Measurements from ENCODE around the gene GAA. TPM values are rescaled to one million over a fixed set of nuclear protein-coding genes. Genes with fewer than 3 reads are reported as not detected.

GAA gene
- total and polyA plus RNA-seq, 2 of the 13 experiments (the other 11 are each of a cell fraction or from before 2014, with no cell fraction given), result 21.6 to 36.4 TPM

DNA sequence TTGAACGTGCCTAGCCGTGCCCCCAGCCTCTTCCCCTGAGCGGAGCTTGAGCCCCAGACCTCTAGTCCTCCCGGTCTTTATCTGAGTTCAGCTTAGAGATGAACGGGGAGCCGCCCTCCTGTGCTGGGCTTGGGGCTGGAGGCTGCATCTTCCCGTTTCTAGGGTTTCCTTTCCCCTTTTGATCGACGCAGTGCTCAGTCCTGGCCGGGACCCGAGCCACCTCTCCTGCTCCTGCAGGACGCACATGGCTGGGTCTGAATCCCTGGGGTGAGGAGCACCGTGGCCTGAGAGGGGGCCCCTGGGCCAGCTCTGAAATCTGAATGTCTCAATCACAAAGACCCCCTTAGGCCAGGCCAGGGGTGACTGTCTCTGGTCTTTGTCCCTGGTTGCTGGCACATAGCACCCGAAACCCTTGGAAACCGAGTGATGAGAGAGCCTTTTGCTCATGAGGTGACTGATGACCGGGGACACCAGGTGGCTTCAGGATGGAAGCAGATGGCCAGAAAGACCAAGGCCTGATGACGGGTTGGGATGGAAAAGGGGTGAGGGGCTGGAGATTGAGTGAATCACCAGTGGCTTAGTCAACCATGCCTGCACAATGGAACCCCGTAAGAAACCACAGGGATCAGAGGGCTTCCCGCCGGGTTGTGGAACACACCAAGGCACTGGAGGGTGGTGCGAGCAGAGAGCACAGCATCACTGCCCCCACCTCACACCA is 724 bp downstream of the GAA start (continued):
- TF ChIP-seq SYNCRIP (IDR thresholded peaks at IDR 0.05; ENCODE audit: insufficient read depth, low read depth, low read length) (no peak), ARNT2 (CRISPR knock-in tag; IDR thresholded peaks at IDR 0.05; ENCODE audit: low read depth) (0 out of 2 replicates have a peak, but pooled peaks have one; percentile 23), AGO2 (optimal IDR thresholded peaks at IDR 0.05; ENCODE audit: low read depth, low read length) (peak; percentile 39), POLR2A (IDR thresholded peaks at IDR 0.05; ENCODE audit: insufficient read depth in 1 of 2, low read depth in 2 of 2, low read length in 2 of 2) (0 out of 4 replicates have a peak, but pooled peaks of 1 of the 2 experiments have one; percentile 10), SMAD3 (CRISPR knock-in tag; IDR thresholded peaks at IDR 0.05) (0 out of 2 replicates have a peak, but pooled peaks have one; percentile 18), MEIS1 (CRISPR knock-in tag; IDR thresholded peaks at IDR 0.05; ENCODE audit: borderline replicate concordance) (peak; percentile 80; the same call in 1 of the 2 replicates), XRCC5 (optimal IDR thresholded peaks at IDR 0.05; ENCODE audit: low read length) (peak; percentile 38), TARDBP (CRISPR knock-in tag; IDR thresholded peaks at IDR 0.05) (0 out of 2 replicates have a peak, but pooled peaks have one; percentile 8), KDM2A (CRISPR knock-in tag; IDR thresholded peaks at IDR 0.05; ENCODE audit: borderline replicate concordance, low read depth) (peak; percentile 57; the same call in 1 of the 2 replicates), GABPA (IDR thresholded peaks at IDR 0.05; ENCODE audit: low read depth, low read length) (no peak), GABPA (CRISPR knock-in tag; IDR thresholded peaks at IDR 0.05; ENCODE audit: low read depth) (no peak), SETDB1 (CRISPR knock-in tag; IDR thresholded peaks at IDR 0.05; ENCODE audit: borderline replicate concordance) (0 out of 2 replicates have a peak, but pooled peaks have one; percentile 41), ZNF274 (CRISPR knock-in tag; IDR thresholded peaks at IDR 0.05) (0 out of 2 replicates have a peak, but pooled peaks have one; percentile 7), SNAPC2 (CRISPR knock-in tag; IDR thresholded peaks at IDR 0.05) (0 out of 2 replicates have a peak, but pooled peaks have one; percentile 45), ZNF607 (CRISPR knock-in tag; IDR thresholded peaks at IDR 0.05; ENCODE audit: borderline replicate concordance) (peak; percentile 90)
- TF ChIP-seq, protein P1, sequence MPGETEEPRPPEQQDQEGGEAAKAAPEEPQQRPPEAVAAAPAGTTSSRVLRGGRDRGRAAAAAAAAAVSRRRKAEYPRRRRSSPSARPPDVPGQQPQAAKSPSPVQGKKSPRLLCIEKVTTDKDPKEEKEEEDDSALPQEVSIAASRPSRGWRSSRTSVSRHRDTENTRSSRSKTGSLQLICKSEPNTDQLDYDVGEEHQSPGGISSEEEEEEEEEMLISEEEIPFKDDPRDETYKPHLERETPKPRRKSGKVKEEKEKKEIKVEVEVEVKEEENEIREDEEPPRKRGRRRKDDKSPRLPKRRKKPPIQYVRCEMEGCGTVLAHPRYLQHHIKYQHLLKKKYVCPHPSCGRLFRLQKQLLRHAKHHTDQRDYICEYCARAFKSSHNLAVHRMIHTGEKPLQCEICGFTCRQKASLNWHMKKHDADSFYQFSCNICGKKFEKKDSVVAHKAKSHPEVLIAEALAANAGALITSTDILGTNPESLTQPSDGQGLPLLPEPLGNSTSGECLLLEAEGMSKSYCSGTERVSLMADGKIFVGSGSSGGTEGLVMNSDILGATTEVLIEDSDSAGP (CRISPR knock-in tag; IDR thresholded peaks at IDR 0.05; ENCODE audit: borderline replicate concordance), result peak; percentile 72; the same call in 1 of the 2 replicates
- TF ChIP-seq, protein P2, sequence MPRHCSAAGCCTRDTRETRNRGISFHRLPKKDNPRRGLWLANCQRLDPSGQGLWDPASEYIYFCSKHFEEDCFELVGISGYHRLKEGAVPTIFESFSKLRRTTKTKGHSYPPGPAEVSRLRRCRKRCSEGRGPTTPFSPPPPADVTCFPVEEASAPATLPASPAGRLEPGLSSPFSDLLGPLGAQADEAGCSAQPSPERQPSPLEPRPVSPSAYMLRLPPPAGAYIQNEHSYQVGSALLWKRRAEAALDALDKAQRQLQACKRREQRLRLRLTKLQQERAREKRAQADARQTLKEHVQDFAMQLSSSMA (CRISPR knock-in tag; IDR thresholded peaks at IDR 0.05), result 0 out of 2 replicates have a peak, but pooled peaks have one; percentile 35
- TF ChIP-seq, protein P3, sequence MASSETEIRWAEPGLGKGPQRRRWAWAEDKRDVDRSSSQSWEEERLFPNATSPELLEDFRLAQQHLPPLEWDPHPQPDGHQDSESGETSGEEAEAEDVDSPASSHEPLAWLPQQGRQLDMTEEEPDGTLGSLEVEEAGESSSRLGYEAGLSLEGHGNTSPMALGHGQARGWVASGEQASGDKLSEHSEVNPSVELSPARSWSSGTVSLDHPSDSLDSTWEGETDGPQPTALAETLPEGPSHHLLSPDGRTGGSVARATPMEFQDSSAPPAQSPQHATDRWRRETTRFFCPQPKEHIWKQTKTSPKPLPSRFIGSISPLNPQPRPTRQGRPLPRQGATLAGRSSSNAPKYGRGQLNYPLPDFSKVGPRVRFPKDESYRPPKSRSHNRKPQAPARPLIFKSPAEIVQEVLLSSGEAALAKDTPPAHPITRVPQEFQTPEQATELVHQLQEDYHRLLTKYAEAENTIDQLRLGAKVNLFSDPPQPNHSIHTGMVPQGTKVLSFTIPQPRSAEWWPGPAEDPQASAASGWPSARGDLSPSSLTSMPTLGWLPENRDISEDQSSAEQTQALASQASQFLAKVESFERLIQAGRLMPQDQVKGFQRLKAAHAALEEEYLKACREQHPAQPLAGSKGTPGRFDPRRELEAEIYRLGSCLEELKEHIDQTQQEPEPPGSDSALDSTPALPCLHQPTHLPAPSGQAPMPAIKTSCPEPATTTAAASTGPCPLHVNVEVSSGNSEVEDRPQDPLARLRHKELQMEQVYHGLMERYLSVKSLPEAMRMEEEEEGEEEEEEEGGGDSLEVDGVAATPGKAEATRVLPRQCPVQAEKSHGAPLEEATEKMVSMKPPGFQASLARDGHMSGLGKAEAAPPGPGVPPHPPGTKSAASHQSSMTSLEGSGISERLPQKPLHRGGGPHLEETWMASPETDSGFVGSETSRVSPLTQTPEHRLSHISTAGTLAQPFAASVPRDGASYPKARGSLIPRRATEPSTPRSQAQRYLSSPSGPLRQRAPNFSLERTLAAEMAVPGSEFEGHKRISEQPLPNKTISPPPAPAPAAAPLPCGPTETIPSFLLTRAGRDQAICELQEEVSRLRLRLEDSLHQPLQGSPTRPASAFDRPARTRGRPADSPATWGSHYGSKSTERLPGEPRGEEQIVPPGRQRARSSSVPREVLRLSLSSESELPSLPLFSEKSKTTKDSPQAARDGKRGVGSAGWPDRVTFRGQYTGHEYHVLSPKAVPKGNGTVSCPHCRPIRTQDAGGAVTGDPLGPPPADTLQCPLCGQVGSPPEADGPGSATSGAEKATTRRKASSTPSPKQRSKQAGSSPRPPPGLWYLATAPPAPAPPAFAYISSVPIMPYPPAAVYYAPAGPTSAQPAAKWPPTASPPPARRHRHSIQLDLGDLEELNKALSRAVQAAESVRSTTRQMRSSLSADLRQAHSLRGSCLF (CRISPR knock-in tag; IDR thresholded peaks at IDR 0.05; ENCODE audit: borderline replicate concordance), result no peak
- TF ChIP-seq, protein P4, sequence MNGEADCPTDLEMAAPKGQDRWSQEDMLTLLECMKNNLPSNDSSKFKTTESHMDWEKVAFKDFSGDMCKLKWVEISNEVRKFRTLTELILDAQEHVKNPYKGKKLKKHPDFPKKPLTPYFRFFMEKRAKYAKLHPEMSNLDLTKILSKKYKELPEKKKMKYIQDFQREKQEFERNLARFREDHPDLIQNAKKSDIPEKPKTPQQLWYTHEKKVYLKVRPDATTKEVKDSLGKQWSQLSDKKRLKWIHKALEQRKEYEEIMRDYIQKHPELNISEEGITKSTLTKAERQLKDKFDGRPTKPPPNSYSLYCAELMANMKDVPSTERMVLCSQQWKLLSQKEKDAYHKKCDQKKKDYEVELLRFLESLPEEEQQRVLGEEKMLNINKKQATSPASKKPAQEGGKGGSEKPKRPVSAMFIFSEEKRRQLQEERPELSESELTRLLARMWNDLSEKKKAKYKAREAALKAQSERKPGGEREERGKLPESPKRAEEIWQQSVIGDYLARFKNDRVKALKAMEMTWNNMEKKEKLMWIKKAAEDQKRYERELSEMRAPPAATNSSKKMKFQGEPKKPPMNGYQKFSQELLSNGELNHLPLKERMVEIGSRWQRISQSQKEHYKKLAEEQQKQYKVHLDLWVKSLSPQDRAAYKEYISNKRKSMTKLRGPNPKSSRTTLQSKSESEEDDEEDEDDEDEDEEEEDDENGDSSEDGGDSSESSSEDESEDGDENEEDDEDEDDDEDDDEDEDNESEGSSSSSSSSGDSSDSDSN (CRISPR knock-in tag; IDR thresholded peaks at IDR 0.05), result peak; percentile 15; the same call in 1 of the 2 replicates

All from HepG2 (cell line).